Measurements from ENCODE around the gene MATN3. TPM values are rescaled to one million over a fixed set of nuclear protein-coding genes. Genes with fewer than 3 reads are reported as not detected.

The MATN3 gene
- total RNA-seq, 1 donor from 2014 or later, result 0.56 TPM

Other genes with a start within 250 kb of the MATN3 start
- 7.8 TPM for gene TTC32, start 110.7 kb downstream of the MATN3 start, total RNA-seq
- 2.4 TPM for gene WDR35, start 22.6 kb downstream of the MATN3 start, total RNA-seq
- gene LAPTM4A, start 39.0 kb upstream of the MATN3 start, total RNA-seq, result 85.4 TPM
- 477 TPM for gene SDC1, start 212.5 kb upstream of the MATN3 start, total RNA-seq